Measurements from ENCODE around the gene HUWE1.
"Not testable (repeated sequence)": the region's sequence is repeated elsewhere in the genome, so short reads cannot be mapped to it uniquely, and the experiment has no call there.

HUWE1 gene

GRCh38 chrX:53606456-53606855 lies 80.1 kb downstream of the HUWE1 start:
- no peak for DNase-seq

DNA sequence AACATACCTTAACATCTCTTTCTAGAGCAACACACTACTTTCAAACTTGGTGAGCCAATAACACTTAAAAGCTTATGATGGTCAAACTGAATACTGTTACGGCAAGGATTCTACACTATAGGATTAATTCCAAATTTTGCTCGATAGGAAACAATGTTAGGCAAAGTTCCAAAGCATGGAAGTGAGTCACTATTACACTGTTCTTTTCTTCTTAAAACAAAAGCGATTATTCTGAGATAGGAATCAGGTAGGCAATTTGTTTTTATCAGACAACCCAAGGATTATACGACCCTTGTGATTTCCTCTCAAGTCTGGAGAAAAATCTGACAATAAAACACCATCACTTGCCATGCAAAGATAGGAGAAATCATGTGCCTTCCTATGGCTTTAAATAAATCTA lies 81.5 kb downstream of the HUWE1 start:
- no peak for DNase-seq

DNA sequence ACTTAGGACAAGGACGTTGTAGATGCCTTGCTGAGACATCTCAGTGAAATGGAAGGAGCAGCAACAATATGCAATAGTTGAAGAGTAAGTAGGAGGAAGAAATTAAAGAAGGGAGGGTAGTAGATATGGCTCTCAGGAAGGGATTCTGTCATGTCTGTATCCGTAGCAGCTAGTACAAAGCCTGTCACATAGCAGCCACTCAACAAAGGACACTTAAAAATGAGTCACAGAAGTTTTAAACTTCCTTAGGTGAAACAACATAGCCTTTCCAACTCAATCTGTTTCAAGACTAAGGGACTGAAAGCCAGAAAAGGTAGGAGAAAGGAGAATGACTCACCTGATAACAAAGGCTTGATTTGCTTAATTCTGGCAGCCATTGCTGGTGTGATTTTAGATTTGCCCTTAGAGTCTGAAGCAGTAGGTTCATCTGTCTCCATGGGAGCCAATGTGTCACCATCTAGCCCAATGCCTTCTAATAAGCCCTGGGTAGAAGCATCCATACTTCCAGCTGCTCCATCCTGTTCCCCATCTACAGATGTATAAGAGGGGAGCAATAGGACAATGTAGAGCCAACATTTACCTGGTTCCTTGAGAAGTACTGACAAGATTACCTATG lies 86.6 kb downstream of the HUWE1 start:
- no peak for DNase-seq

DNA sequence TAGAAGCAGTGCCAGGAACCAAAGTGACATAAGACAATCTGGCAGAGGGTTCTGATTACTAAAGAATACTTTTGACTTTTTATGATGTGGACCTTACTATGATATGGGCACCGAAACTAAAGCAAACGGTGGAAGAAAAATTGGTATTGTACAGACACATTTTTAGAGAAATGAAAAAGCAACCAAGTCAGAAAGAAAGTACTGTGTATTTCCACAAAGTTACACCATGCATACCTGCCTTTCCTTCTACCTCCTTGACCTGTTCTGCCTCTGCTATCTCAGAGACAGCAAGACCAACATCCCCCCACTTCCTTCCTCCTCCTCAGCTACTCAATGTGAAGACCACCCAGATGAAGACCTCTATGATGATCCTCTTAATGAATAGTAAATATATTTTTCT lies 88.3 kb downstream of the HUWE1 start:
- no peak for DNase-seq

DNA sequence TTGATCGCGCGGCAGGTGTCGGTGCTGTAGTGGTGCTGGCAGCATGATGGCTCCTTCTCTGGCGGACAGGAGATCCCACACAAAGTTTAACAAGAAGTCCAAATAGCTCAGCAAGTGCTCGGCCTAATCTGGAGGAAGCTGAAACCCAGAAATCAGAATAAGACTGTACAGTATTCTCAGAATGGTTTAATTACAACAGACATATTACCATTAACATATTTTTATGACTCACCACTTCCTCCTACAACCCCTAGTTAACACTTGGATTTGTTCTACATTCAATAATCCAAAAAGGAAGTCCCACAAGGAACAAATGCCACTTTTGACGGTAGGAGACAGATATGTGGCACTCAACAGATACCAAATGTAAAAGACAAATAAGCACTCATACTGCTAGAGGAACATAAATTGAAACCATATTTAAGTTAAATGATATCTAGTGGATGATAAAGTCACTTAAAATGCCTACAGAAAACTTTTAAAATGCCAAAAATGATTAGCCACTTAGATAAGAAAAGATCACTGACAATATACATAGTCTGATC lies 91.2 kb downstream of the HUWE1 start:
- DNase-seq: no peak

DNA sequence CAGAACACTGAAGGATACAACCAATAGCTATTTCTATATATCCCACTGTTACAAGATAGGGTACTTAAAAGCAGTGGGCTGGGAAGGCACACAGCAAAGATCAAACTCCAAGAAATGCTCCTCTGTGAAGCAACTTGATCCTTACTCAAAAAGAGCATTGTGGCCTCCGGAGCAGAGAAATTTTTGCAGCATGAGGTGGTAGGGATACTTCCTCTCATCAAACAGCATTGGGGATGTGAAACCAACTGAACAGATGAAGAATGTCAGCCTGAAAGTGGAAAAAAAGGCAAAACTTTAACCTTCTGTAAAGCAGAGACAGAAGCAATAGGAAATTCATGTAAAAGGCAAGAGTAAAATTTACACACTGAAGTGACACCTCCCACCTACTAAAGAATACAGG lies 92.2 kb downstream of the HUWE1 start:
- DNase-seq: no peak

DNA sequence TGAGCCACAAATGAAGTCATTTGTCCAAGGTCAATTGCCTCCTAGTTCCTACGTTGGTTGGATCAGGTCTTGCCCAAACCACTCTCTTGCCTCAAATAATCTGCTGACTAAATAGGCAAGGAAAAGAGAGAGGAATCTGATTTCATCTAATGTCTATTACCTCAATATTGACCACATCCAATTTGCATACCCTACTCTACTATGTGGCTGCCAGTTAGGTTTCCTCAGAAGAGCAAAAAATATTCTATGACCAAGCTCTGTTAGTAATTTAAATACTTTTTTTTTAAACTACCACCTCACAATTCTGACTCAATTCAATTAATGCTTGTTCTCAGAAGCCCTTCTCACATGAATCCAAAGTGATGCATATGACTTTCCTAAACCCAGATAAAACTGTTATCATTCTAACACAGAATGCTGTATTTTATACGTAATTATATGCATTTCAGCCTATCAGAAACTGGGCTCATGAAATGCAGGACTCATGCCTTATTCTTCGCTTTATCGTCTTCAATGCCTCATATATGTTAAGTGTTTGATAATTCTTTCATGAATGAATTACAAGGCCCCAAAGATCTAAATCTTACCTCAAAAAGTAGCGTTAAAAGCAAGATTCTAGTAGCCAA lies 98.6 kb downstream of the HUWE1 start:
- DNase-seq: no peak

DNA sequence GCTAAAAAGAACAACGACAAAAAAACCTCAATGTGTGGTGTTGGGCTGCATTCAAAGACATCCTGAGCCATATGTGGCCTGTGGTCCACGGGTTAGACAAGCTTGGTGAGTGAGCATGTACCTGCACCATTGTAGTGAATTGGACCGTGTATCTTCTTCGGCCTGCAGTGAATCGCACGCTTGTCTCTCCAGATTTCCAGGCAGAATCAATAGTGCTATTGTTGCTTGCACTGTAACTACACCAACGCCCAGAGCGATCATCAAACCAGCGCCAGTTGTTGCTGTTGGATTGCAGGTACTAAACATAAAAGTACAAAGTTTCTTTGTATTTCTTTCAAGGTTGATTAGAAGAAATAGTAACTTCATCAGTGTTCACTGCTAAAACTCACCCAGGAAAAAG lies 101.6 kb downstream of the HUWE1 start:
- DNase-seq: no peak

DNA sequence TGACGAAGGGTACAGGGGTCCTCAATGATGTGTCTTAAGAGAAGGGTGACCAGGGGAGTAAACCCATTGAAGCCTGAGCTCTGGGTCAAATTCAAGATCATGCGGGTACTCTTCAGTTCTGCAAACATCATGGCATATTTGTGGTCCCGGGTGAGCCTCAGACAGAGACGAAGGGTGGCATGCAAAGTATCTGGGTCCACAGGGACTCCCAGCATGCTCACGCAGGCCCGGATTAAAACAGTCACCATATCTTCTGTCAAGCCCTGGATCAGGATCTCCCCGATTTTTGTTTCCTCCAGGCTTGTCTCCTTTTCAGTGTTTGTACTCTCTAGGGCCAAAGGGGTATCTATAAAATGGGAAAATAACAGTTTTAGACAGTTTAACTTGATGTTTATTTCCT lies 102.9 kb downstream of the HUWE1 start:
- DNase-seq: no peak

DNA sequence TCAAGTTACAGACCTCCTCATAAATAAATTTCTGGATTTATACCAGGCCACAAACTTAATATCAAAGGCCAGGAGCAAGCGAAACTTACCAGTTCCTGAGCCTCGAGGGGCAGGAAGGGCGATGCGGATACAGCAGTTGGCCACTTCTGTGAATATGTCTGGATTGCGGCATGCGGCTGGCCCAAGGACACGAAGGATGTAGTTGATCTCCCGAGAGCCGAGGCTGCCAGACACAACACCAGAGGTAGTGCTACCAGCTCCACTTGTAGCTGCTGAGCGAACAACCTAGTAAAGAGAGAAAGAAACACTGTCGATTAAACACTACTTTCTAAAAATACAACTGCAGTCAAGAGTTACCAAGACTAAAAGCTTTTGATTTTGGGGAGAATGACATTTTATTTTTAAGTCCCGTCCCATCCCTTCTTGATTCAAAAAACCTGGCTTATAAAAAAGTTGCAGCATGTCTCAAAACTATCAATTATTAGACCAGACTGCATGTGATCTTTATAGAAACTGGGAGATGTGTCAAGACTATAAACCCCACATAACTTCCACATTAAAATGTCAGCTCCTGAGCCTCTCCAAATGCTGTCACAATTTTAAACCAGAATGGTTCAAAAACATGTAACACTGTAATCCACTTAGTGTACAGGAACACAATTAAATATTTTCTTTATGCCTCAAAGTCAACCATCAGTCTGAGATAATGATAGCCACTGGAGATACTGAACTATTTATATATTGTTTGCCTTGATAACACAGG lies 105.6 kb downstream of the HUWE1 start:
- DNase-seq: no peak

DNA sequence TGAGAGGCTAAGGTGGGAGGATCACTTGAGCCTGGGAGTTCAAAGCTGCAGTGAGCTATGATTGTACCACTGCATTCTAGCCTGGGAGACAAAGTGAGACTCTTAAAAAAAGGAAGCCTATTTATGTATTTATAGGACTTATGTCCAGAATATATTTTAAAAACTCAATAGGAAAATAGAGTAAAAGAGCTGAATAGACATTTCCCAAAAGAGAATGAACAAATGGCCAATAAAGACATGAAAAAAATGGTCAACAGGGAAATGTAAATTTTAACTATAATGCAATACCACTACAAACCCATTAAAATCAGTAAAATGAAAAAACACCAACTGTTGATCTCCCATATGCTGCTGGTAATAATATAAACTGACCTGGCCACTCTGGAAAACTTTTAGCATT lies 115.0 kb downstream of the HUWE1 start:
- DNase-seq: no peak

DNA sequence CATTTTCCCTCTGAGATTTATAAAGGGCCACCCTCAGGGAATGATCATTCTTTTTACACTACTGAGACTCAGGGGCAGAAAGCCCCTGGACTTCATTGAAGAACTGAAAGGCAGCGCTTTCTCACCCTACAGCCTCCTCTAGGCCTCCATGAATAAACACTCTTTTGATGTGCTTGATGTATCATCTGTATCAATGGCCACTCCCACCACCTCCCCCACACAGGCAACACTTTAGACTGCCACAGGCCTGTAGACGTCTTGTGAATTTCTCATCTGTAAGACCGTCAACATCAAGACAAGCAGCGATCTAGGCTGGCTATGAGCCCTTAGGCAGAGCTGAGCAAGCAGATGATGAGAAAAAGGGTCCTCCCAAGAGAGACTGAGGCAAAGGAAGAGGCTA lies 123.2 kb downstream of the HUWE1 start:
- no peak for DNase-seq

GRCh38 chrX:53561912-53562311 lies 124.6 kb downstream of the HUWE1 start:
- no peak for DNase-seq

GRCh38 chrX:53558646-53559045 lies 127.9 kb downstream of the HUWE1 start:
- DNase-seq: no peak

- no peak for DNase-seq
These were observed 129.7 kb downstream of the HUWE1 start for GRCh38 chrX:53556868-53557267.

- DNase-seq: no peak
These were observed 135.6 kb downstream of the HUWE1 start for GRCh38 chrX:53550756-53551463.

- DNase-seq: no peak
These were observed 138.9 kb downstream of the HUWE1 start for GRCh38 chrX:53547668-53548067.

DNA sequence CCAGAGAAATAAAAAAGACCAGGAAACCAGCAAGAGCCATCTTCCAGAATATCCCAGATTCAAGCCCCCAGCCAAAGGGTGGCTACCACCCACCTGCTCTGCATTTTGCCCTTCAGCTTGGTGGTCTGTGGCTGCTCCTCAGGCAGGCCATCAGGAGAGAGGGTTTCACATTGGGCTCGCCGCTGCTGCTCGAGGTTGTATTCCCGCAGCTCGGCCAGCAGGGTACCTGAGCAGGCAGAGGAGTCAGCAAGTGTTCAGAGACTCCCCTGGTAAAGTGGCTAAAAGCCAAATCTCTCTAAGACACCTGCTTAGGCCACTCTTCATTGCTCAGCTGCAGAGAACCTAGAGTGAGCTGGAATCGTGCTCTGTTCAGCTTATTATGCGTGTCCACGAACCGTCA lies 141.6 kb downstream of the HUWE1 start:
- DNase-seq: no peak

GRCh38 chrX:53538781-53539180 lies 147.7 kb downstream of the HUWE1 start:
- DNase-seq: no peak

- not testable (repeated sequence) for DNase-seq
These were observed 155.1 kb downstream of the HUWE1 start for GRCh38 chrX:53531255-53531966.

DNA sequence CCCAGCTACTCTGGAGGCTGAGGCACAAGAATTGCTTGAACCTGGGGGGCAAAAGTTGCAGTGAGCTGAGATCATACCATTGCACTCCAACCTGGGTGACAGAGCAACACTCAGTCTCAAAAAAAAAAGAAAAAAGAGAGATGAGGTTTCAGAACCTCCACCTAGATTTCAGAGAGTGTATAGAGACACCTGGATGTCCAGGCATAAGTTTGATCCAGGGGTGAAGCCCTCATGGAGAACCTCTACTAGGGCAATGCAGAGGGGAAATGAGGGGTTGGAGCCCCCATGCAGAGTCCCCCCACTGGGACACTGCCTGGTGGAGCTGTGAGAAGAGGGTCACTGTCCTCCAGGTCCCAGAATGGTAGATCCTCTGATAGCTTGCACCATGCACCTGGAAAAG lies 159.5 kb downstream of the HUWE1 start:
- DNase-seq: no peak

DNA sequence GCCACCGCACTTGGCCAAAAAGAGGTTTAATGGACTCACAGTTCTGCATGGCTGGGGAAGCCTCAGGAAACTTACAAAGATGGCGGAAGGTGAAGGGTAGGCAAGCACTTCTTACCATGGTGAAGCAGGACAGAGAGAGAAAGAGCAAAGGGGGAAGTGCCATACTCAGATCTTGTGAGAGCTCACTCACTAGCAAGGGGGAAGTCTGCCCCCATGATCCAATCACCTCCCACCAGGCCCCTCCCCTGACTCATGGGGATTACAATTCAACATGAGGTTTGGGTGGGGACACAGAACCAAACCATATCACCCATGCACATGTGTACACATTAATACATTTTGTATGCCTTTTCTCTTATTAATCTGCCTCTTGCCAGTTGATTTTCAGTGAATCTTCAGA lies 175.2 kb downstream of the HUWE1 start:
- DNase-seq: no peak

DNA sequence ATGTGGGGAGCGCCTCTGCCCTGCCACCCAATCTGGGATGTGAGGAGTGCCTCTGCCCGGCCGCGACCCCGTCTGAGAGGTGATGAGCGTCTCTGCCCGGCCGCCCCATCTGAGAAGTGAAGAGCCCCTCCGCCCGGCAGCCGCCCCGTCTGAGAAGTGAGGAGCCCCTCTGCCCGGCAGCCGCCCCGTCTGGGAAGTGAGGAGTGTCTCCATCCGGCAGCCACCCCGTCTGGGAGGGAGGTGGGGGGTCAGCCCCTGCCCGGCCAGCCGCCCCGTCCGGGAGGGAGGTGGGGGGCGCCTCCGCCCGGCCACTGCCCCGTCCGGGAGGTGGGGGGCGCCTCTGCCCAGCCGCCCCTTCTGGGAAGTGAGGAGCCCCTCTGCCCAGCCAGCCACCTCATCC lies 182.5 kb downstream of the HUWE1 start:
- not testable (repeated sequence) for DNase-seq
